K562 (cell line): ENCODE results near the gene KBTBD12.
"Not testable (repeated sequence)": the region's sequence is repeated elsewhere in the genome, so short reads cannot be mapped to it uniquely, and the experiment has no call there.

ENCODE experiments used
- RFX5 ChIP-seq: IDR thresholded peaks from 2 replicates; pipeline ENCODE4 v1.6.1; 2011; ENCODE audit warnings: low read depth, mild to moderate bottlenecking, improper control_type of control experiment, low read length
- TAF1 ChIP-seq: IDR thresholded peaks from 2 replicates; pipeline ENCODE4 v1.6.1; 2011; ENCODE audit warnings: mild to moderate bottlenecking, low read length, moderate library complexity; ENCODE audit not compliant: insufficient read depth, control insufficient read depth, severe bottlenecking; ENCODE audit errors: extremely low read depth
- TF ChIP-seq, protein P1 (sequence below): fragments of 250-450 bp; sonication (Bioruptor Pico); IDR thresholded peaks from 2 replicates; pipeline ENCODE4 v1.5.0; 2020; ENCODE audit warnings: mild to moderate bottlenecking
- TF ChIP-seq, protein P2 (sequence below), 3 experiments: IDR thresholded peaks in 2 of 3; conservative IDR thresholded peaks in 1 of 3; 2 replicates each; pipeline ENCODE4 v1.5.1; 2011 to 2012; ENCODE audit warnings: low read length in 3 of 3, mild to moderate bottlenecking in 3 of 3, control low read depth in 2 of 3, improper control_type of control experiment in 1 of 3, inconsistent platforms in 1 of 3, low read depth in 1 of 3, mixed read lengths in 1 of 3, moderate library complexity in 1 of 3; ENCODE audit not compliant: insufficient read depth in 2 of 3

DNA sequence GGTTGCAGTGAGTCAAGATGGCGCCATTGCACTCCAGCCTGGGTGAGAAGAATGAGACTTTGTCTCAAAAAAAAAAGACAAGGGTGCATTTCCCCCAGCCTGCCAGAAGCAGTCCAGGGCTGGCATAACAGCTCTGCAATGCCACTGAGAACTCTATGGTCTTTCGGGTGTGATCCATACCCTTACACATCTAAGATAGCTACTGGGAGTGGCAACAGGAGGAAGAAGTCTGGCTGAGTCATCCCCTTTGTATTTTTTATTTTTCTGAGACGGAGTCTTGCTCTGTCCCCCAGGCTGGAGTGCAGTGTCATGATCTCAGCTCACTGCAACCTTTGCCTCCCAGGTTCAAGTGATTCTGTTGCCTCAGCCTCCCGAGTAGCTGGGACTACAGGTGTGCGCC lies 40.9 kb upstream of the KBTBD12 start:
- TF ChIP-seq RFX5, TAF1: not testable (repeated sequence)
- TF ChIP-seq, protein P1, sequence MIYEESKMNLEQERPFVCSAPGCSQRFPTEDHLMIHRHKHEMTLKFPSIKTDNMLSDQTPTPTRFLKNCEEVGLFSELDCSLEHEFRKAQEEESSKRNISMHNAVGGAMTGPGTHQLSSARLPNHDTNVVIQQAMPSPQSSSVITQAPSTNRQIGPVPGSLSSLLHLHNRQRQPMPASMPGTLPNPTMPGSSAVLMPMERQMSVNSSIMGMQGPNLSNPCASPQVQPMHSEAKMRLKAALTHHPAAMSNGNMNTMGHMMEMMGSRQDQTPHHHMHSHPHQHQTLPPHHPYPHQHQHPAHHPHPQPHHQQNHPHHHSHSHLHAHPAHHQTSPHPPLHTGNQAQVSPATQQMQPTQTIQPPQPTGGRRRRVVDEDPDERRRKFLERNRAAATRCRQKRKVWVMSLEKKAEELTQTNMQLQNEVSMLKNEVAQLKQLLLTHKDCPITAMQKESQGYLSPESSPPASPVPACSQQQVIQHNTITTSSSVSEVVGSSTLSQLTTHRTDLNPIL (CRISPR knock-in tag): not testable (repeated sequence)
- TF ChIP-seq, protein P2, sequence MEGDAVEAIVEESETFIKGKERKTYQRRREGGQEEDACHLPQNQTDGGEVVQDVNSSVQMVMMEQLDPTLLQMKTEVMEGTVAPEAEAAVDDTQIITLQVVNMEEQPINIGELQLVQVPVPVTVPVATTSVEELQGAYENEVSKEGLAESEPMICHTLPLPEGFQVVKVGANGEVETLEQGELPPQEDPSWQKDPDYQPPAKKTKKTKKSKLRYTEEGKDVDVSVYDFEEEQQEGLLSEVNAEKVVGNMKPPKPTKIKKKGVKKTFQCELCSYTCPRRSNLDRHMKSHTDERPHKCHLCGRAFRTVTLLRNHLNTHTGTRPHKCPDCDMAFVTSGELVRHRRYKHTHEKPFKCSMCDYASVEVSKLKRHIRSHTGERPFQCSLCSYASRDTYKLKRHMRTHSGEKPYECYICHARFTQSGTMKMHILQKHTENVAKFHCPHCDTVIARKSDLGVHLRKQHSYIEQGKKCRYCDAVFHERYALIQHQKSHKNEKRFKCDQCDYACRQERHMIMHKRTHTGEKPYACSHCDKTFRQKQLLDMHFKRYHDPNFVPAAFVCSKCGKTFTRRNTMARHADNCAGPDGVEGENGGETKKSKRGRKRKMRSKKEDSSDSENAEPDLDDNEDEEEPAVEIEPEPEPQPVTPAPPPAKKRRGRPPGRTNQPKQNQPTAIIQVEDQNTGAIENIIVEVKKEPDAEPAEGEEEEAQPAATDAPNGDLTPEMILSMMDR (IDR thresholded peaks at IDR 0.05 in 2 of 3, conservative IDR thresholded peaks at IDR 0.05 in 1 of 3; ENCODE audit: insufficient read depth in 2 of 3, low read depth in 1 of 3, low read length in 3 of 3): not testable (repeated sequence)
